Measurements from ENCODE around the gene NFASC. TPM values are rescaled to one million over a fixed set of nuclear protein-coding genes. Genes with fewer than 3 reads are reported as not detected.

Gene NFASC
- total RNA-seq, 1 donor from 2014 or later = 0.05 TPM

- no peak for DNase-seq (ENCODE audit: low read depth)
Measured at GRCh38 chr1:205009670-205010069, 139.0 kb downstream of the NFASC start.

DNA sequence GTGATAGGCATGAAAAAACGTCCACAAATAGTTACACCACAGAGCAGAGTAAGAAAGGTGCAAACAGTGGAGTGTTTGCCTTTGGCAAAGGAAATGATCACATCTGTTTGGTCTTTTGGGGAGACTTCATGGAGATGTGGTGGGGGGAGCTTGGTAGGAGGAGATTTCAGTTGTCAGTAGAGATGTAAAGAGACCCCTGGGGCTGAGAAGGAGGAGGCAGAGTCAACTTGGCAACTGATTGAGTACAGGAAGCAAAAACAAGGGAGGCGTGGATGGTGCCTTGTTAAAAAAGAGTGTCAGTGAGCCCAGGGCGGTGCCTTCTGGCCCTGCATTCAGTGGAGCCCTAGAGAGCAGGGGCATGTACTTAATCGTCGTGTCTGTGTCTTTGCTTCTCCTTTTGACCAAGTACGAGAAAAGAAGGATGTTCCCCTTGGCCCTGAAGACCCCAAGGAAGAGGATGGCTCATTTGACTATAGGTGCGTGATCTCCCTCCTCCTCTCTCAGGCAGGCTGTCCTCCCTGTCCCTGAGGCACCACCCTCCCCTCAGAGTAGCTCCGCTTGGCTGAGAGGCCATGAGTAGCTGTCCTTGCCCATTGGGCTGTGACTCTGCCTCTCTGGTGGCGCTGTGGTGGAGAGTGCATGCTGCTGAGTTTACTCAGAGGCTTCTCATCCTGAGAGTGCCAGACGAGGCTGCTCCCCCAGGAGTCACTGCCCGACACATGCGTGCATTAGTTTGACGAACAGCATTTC is 141.9 kb downstream of the NFASC start:
- DNase-seq (ENCODE audit: low read depth) = no peak

- DNase-seq (ENCODE audit: low read depth) = peak; percentile 8
Measured at GRCh38 chr1:205013683-205014367, 143.2 kb downstream of the NFASC start.

- DNase-seq (ENCODE audit: low read depth) = no peak
Measured at GRCh38 chr1:205014783-205015182, 144.1 kb downstream of the NFASC start.

DNA sequence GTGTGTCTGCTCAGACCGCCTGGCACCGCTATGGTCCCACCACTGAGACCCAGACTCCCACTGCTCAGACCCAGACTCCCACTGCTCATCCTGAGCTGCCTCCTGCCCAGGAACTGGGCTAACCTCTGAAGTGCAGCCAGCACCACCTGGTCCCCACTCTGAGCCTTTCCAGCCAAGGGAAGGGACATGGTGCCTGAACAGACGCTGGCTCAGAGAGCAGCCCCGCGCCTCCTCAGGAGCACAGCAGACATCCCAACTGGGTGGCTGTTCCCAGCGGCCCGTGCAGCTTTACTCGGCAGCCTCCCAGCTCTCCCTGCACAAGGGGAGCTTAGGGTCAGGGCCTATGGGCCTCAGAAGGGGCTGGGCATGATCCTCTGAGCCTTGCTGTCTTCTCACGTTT is 144.6 kb downstream of the NFASC start:
- DNase-seq (ENCODE audit: low read depth) = no peak

DNA sequence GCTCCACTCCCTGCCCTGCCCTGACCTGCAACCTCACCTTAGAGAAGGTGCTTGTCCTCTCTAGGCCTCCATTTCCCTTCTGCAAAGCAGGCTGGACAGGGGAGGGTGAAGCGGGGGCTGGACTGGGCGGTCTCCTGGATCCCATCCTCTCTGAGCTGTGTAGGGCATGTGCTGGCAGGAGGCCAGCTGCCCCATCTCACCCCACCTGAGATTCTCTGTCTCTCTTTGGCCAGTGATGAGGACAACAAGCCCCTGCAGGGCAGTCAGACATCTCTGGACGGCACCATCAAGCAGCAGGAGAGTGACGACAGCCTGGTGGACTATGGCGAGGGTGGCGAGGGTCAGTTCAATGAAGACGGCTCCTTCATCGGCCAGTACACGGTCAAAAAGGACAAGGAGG is 145.4 kb downstream of the NFASC start:
- no peak for DNase-seq (ENCODE audit: low read depth)

GRCh38 chr1:205016584-205016983 is 145.9 kb downstream of the NFASC start:
- no peak for DNase-seq (ENCODE audit: low read depth)

DNA sequence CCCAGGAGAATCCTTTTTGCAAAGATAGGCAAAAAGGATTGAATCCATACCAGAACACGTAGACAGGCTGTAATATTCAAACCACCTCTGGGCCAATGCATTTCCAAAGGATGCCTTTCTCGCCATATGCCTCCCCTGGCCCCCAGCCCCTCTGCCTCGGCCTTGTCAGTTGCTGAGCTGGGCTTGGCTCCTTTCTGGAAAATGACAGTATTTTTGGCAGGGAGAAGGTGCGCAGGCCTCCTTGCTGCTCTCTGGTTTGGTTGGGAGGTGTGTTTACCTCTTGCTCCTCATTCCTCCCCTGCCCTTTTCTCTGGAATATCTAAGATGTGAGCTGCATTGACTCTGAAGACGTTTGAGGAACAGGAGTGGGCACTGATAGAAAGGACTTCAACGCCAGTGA is 146.3 kb downstream of the NFASC start:
- DNase-seq (ENCODE audit: low read depth) = no peak

DNA sequence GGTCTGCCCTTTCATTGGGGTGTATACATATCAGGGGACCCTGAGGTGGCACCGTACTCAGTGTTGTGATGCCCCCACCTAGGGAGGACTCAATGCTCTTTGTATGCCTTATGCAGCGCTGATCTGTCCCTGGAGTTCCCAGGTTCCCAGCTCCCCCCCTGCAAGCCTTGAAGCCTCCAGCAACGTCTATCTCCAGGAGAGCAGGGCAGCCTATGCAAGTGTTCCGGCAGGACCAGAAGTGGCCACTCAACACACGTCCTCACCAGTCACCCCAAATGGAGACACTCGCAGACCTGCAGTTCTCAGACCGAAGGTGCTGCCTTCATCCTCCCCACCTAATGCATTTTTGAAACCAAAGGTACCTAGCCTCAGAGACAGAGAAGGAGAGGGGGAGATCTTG is 147.1 kb downstream of the NFASC start:
- DNase-seq (ENCODE audit: low read depth) = no peak

- DNase-seq (ENCODE audit: low read depth) = no peak
Measured at GRCh38 chr1:205018381-205018780, 147.7 kb downstream of the NFASC start.

- DNase-seq (ENCODE audit: low read depth) = no peak
Measured at GRCh38 chr1:205020466-205020865, 149.8 kb downstream of the NFASC start.

- no peak for DNase-seq (ENCODE audit: low read depth)
Measured at GRCh38 chr1:205024679-205025078, 154.0 kb downstream of the NFASC start.

DNA sequence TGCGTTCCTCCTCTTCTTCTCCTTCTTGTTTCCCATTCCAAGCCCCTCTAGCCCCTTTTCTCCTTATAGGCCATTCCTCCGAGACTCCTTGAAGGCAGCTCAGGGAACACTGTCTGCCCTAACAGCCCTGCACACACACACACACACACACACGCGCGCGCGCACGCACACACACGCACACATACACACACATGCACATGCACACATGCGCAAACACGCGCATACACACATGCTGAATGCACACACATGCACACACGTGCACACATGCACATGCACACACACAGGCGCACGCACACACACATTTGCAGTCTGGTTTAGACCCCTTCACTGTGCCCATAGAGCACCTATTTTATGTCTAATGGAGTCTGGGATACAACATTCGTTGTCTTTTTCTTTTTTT is 154.6 kb downstream of the NFASC start:
- DNase-seq (ENCODE audit: low read depth) = no peak

- no peak for DNase-seq (ENCODE audit: low read depth)
Measured at GRCh38 chr1:205026181-205026580, 155.5 kb downstream of the NFASC start.

DNA sequence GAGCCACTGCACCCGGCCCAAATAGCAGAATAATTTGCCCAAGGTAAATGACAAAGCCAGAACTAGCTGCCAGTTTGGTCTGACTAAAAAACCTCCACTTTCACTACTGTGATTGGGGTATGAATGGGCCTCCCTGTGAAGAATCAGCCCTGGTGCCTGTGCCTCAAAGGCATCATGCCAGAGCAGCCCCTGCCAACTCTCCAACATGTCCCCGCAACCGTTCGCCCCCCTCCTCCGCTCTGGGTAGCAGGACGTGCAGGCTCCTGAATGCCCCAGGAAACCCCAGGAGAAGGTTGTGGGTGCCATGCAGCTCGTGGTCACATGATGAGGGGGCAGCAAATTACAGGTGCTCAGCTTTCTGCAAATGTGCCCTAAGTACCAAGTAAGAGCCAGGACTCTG is 157.7 kb downstream of the NFASC start:
- DNase-seq (ENCODE audit: low read depth) = no peak

GRCh38 chr1:205028924-205029323 is 158.3 kb downstream of the NFASC start:
- no peak for DNase-seq (ENCODE audit: low read depth)

DNA sequence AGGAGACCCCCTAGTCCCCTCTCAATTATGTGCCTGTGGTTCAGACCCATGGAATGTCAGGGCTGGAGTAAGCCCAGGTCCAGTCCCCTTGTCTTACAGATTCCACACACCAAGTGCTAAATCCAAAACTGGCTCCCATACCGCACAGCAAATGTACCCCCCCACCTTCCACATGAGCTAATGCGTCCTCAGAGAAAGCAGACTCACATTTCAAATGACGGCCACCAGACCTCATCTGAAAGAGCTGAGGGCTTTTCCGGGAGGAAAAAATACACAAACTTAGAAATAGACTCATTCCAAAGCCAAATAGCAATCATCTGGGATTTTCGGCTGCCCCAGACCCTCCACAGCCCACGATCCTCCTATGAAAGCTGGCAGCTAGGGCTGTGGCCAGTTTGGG is 159.6 kb downstream of the NFASC start:
- DNase-seq (ENCODE audit: low read depth) = no peak

DNA sequence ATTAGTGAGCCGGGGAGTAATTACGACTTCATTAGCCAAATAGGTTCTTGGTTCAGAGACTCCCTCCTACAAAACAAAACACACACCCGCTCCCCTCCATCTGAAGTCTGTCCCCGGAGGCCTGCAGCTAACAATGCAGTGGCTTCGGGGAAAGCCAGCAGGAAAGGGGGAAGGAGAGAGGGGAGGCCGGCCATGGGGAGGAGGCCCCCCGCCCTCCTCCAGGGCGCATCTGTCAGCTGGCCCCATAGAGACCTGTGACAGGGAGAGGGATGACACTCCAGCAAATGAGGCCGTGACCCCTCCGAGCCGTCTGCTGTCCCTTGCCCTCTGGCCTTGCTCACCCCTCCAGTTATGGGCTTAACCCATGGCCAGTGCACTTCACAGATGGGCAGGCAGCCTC is 160.2 kb downstream of the NFASC start:
- no peak for DNase-seq (ENCODE audit: low read depth)

- DNase-seq (ENCODE audit: low read depth) = no peak
Measured at GRCh38 chr1:205032508-205032907, 161.8 kb downstream of the NFASC start.

GRCh38 chr1:205037539-205037938 is 166.9 kb downstream of the NFASC start:
- no peak for DNase-seq (ENCODE audit: low read depth)

GRCh38 chr1:205038132-205038786 is 167.6 kb downstream of the NFASC start:
- no peak for DNase-seq (ENCODE audit: low read depth)

DNA sequence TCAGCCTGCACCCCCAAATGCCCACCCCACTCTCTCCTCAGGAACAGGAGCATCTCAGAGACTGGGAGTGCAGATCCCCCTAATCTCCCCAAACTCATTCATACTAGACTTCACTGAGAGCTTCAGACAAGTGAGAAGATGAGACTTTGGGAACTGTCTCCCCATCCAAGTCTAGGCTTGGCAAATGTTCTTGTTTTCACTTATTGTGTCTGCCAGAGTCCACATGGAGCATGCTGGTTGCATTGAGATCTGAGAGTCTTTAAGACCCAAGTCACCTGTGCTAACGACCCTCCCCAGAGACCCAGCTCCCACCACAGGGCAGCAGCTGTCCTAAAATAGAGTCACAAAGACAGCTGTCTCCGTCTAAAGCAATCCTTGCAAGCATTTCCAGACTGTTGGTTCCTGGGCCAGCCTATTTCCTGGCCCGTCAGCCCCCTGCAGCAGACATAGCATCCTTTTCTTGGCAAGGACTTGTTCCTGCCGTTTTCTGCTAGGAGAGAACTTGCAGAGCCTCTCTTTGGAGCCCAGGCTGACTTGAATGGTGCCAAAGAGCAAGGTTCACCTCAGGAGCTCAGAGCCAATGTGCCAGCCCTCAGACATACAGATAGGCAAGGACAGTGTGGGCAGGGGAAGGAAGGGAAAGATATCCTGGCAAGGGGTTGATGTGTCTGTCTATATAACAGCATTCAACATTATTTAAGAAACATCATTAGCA is 170.5 kb downstream of the NFASC start:
- no peak for DNase-seq (ENCODE audit: low read depth)

Measured in renal cortical epithelial cell (primary cell).